NT2/D1 (cell line): ENCODE results near the gene MYO1A.

Experiments
- SUZ12 ChIP-seq: IDR thresholded peaks from 2 replicates; pipeline ENCODE4 v1.6.1; 2011; ENCODE audit not compliant: insufficient read length, insufficient read depth; ENCODE audit errors: extremely low read depth
- YY1 ChIP-seq: IDR thresholded peaks from 2 replicates; pipeline ENCODE4 v1.6.1; 2011; ENCODE audit not compliant: insufficient read length, insufficient read depth
- ZNF274 ChIP-seq: IDR thresholded peaks from 2 replicates; pipeline ENCODE4 v1.6.1; 2011; ENCODE audit warnings: mild to moderate bottlenecking, low read depth, low read length

DNA sequence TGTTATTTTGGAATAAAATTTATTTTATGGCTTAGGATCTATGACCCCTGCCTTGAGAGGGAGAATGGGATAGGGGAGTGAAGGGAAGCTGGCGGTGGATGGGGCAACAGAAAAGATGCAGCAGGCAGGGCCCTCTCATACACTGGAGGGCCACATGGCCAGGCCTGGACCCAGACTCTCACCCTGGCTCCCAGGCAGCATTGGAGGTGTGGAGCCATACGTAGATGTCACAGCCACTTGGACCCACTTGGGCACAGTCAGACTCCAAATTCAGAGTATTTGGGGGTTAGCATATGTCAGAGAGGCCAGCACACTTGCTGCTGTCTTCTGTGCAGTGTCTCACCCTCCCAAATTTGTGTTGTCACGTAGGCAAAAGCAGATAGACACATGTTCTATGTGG, 45.5 kb upstream of the MYO1A start:
- TF ChIP-seq YY1 = no peak
- TF ChIP-seq SUZ12 = no peak
- TF ChIP-seq ZNF274 = no peak
